Suprapubic skin (tissue), 4 donors: ENCODE data around the gene OFD1.

Experiments
- CTCF ChIP-seq, 2 donors: fragments of 200-600 bp in 1 of 2; fragments of 450-650 bp in 1 of 2; sonication (generic) in 1 of 2; IDR thresholded peaks; one replicate each; pipeline ENCODE4 v1.5.1; 2016 to 2019; ENCODE audit warnings: antibody characterized with exemption in 2 of 2, mild to moderate bottlenecking in 1 of 2, moderate library complexity in 1 of 2
- EP300 ChIP-seq: sonication (generic); formaldehyde crosslinking; IDR thresholded peaks from one replicate; pipeline ENCODE4 v1.6.1; 2017; ENCODE audit warnings: antibody characterized with exemption
- POLR2A ChIP-seq, 2 donors: fragments of 450-650 bp; IDR thresholded peaks; one replicate each; pipeline ENCODE4 v1.6.1; 2017; ENCODE audit warnings: antibody characterized with exemption in 2 of 2, mild to moderate bottlenecking in 2 of 2, moderate library complexity in 2 of 2
- POLR2AphosphoS5 ChIP-seq, 3 donors: sonication (generic); formaldehyde crosslinking; IDR thresholded peaks; one replicate each; pipeline ENCODE4 v1.6.1; 2017; ENCODE audit warnings: antibody characterized with exemption in 3 of 3

DNA sequence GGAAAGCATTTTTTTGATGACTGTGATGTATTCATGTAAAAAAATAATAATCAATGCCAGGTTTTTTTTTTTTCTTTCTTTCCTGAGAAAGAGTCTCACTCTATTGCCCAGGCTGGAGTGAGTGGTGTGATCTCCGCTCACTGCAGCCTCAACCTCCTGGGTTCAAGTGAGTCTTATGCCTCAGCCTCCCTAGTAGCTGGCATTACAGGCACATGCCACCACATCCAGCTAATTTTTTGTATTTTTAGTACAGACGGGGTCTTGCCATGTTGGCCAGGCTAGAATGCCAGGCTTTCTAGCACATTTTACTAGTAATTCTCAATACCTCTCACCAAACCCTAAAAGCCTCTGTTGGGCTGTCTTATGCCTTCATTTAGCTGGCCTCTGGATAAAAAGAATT lies 56.6 kb downstream of the OFD1 start:
- no peak for TF ChIP-seq CTCF (IDR thresholded peaks at IDR 0.05)
- no peak for TF ChIP-seq POLR2AphosphoS5 (IDR thresholded peaks at IDR 0.05)
- no peak for TF ChIP-seq EP300
- no peak for TF ChIP-seq POLR2A (IDR thresholded peaks at IDR 0.05)
